ENCODE data around the gene EHBP1L1.

The EHBP1L1 gene

GRCh38 chr11:65540290-65541092 is 35.4 kb upstream of the EHBP1L1 start (continued):
- TF ChIP-seq KLF1 (tag by site-specific recombination; IDR thresholded peaks at IDR 0.05) (peak; percentile 96), PRDM6 (tag by site-specific recombination; IDR thresholded peaks at IDR 0.05) (no peak), ZNF311 (tag by site-specific recombination; IDR thresholded peaks at IDR 0.05; ENCODE audit: borderline replicate concordance) (no peak), ZNF169 (tag by site-specific recombination; IDR thresholded peaks at IDR 0.05) (no peak), ZBTB11 (tag by site-specific recombination; conservative IDR thresholded peaks at IDR 0.05; ENCODE audit: low read depth) (peak; percentile 91), GLI2 (tag by site-specific recombination; IDR thresholded peaks at IDR 0.05; ENCODE audit: borderline replicate concordance, low read depth) (no peak), ZBTB17 (tag by site-specific recombination; IDR thresholded peaks at IDR 0.05) (0 out of 2 replicates have a peak, but pooled peaks have one; percentile 41), KLF16 (tag by site-specific recombination; IDR thresholded peaks at IDR 0.05) (peak; percentile 54; the same call in 1 of the 2 replicates), KLF7 (tag by site-specific recombination; IDR thresholded peaks at IDR 0.05; ENCODE audit: borderline replicate concordance) (peak; percentile 55; the same call in 1 of the 2 replicates), ZNF174 (tag by site-specific recombination; IDR thresholded peaks at IDR 0.05) (no peak), GLI4 (tag by site-specific recombination; IDR thresholded peaks at IDR 0.05) (no peak), ZNF571 (tag by site-specific recombination; IDR thresholded peaks at IDR 0.05) (no peak), YY1 (tag by site-specific recombination; IDR thresholded peaks at IDR 0.05) (no peak), ZNF362 (tag by site-specific recombination; IDR thresholded peaks at IDR 0.05) (no peak), MYNN (tag by site-specific recombination; IDR thresholded peaks at IDR 0.05; ENCODE audit: borderline replicate concordance) (no peak), ZNF24 (tag by site-specific recombination; IDR thresholded peaks at IDR 0.05) (no peak), ZNF280D (tag by site-specific recombination; IDR thresholded peaks at IDR 0.05) (no peak), ZNF639 (tag by site-specific recombination; IDR thresholded peaks at IDR 0.05) (peak; percentile 55; the same call in 1 of the 2 replicates), ZBTB21 (tag by site-specific recombination; IDR thresholded peaks at IDR 0.05) (no peak), ZFP69B (tag by site-specific recombination; IDR thresholded peaks at IDR 0.05) (peak; percentile 18; the same call in 1 of the 2 replicates), PRDM1 (tag by site-specific recombination; IDR thresholded peaks at IDR 0.05) (no peak), ZNF843 (tag by site-specific recombination; IDR thresholded peaks at IDR 0.05) (no peak), ZBTB44 (tag by site-specific recombination; IDR thresholded peaks at IDR 0.05) (no peak), ZSCAN23 (tag by site-specific recombination; IDR thresholded peaks at IDR 0.05) (no peak), ZNF488 (tag by site-specific recombination; IDR thresholded peaks at IDR 0.05) (no peak), ZNF366 (tag by site-specific recombination; conservative IDR thresholded peaks at IDR 0.05) (no peak)
